Naive thymus-derived CD4-positive, alpha-beta T cell (primary cell): ENCODE measurements around the gene FARP1. TPM values are rescaled to one million over a fixed set of nuclear protein-coding genes. Genes with fewer than 3 reads are reported as not detected.

Experiments used
- ATAC-seq: fragments of 150-1000 bp; cut with Tn5 transposase; 2 replicates; pipeline ENCODE4 v1.10.0; 2021; ENCODE audit warnings: mild to moderate bottlenecking, moderate library complexity
- CTCF ChIA-PET: fragments of 350-600 bp; sonication (Branson Sonifier 250); formaldehyde crosslinking; loops from one replicate; lab custom pipeline; 2021; ENCODE audit warnings: antibody characterized with exemption; lab: Charles Lee
- POLR2A ChIA-PET: fragments of 350-600 bp; sonication (Branson Sonifier 250); formaldehyde crosslinking; loops from one replicate; lab custom pipeline; 2021; ENCODE audit warnings: antibody characterized with exemption, inconsistent platforms; lab: Charles Lee
- DNase-seq, 9 donors: peaks; one replicate each; pipeline versions ENCODE4 v3.0.0 to v3.0.0-alpha.2; 2020 to 2022; ENCODE audit warnings: mixed read lengths in 1 of 9
- H3K27ac ChIP-seq: one replicate; pipeline ENCODE4 v1.7.0; 2013; ENCODE audit warnings: mild to moderate bottlenecking, low read depth, low read length, moderate library complexity
- H3K27me3 ChIP-seq, 2 donors: one replicate each; pipeline ENCODE4 v1.7.0; 2013; ENCODE audit warnings: low read length in 2 of 2, mild to moderate bottlenecking in 2 of 2, moderate library complexity in 2 of 2; ENCODE audit not compliant: control insufficient read depth in 2 of 2, insufficient read depth in 2 of 2
- H3K36me3 ChIP-seq, 3 experiments: 1 replicate in 2 of 3; 2 replicates in 1 of 3; pipeline ENCODE4 v1.7.0; 2013; ENCODE audit warnings: low read length in 3 of 3, mild to moderate bottlenecking in 3 of 3, moderate library complexity in 1 of 3; ENCODE audit not compliant: insufficient read depth in 3 of 3, control insufficient read depth in 2 of 3
- H3K4me1 ChIP-seq, 2 donors: one replicate each; pipeline ENCODE4 v1.7.0; 2013; ENCODE audit warnings: low read length in 2 of 2, mild to moderate bottlenecking in 2 of 2, moderate library complexity in 1 of 2; ENCODE audit not compliant: control insufficient read depth in 2 of 2, insufficient read depth in 2 of 2
- H3K4me3 ChIP-seq: 2 replicates; pipeline ENCODE4 v1.7.0; 2013; ENCODE audit warnings: mild to moderate bottlenecking, low read length
- H3K9me3 ChIP-seq, 3 experiments: 1 replicate in 2 of 3; 2 replicates in 1 of 3; pipeline ENCODE4 v1.7.0; 2013; ENCODE audit warnings: low read length in 3 of 3; ENCODE audit not compliant: control insufficient read depth in 2 of 3
- H3K27ac Mint-ChIP-seq, 9 donors: one replicate each; pipeline ENCODE4 v1.8.0; 2020 to 2022; ENCODE audit warnings: mixed read lengths in 9 of 9, mild to moderate bottlenecking in 8 of 9, moderate library complexity in 5 of 9, inconsistent platforms in 2 of 9
- H3K27me3 Mint-ChIP-seq, 5 donors: one replicate each; pipeline ENCODE4 v1.8.0; 2021 to 2022; ENCODE audit warnings: mixed read lengths in 5 of 5, mild to moderate bottlenecking in 1 of 5
- H3K36me3 Mint-ChIP-seq, 5 donors: one replicate each; pipeline ENCODE4 v1.8.0; 2020 to 2022; ENCODE audit warnings: mixed read lengths in 5 of 5, mild to moderate bottlenecking in 3 of 5, inconsistent platforms in 1 of 5
- H3K4me1 Mint-ChIP-seq, 7 donors: one replicate each; pipeline ENCODE4 v1.8.0; 2020 to 2022; ENCODE audit warnings: mixed read lengths in 7 of 7, mild to moderate bottlenecking in 3 of 7, inconsistent platforms in 1 of 7
- H3K4me3 Mint-ChIP-seq, 10 donors: one replicate each; pipeline ENCODE4 v1.8.0; 2020 to 2022; ENCODE audit warnings: mild to moderate bottlenecking in 10 of 10, mixed read lengths in 10 of 10, moderate library complexity in 6 of 10, inconsistent platforms in 2 of 10
- H3K9me3 Mint-ChIP-seq, 11 donors: one replicate each; pipeline ENCODE4 v1.8.0; 2020 to 2022; ENCODE audit warnings: mixed read lengths in 11 of 11, mild to moderate bottlenecking in 4 of 11, inconsistent platforms in 1 of 11, moderate library complexity in 1 of 11
- intact Hi-C, 2 donors: fragments of 100-400 bp; cut with micrococcal nuclease; formaldehyde crosslinking; loops; one replicate each; pipeline ENCODE4 v1.15.1; 2023
- polyA plus RNA-seq, 2 donors: library from polyadenylated mRNA; unstranded; fragments of 300-500 nt; fragmentation: Illumina TruSeq; gene quantifications; one replicate each; pipeline ENCODE4 v1.2.3, GENCODE V29; 2021
- total RNA-seq, 6 experiments: library from RNA in 5 of 6; stranded (reverse) in 5 of 6; gene quantifications; 1 replicate in 5 of 6; 2 replicates in 1 of 6; pipeline ENCODE4 v1.2.3 and lab custom pipeline; 2021 to 2026

Gene FARP1
- total and polyA plus RNA-seq, 7 experiments from 2014 or later = 0.19 to 1.1 (median 0.60) TPM

- H3K9me3 Mint-ChIP-seq = peaks cover 0 to 1% (median 0%) of the 10 kb centered on the region in 11 donors
- H3K4me1 ChIP-seq = no peaks in the 10 kb centered on the region
- no peaks in the 10 kb centered on the region for H3K36me3 ChIP-seq
- H3K4me3 ChIP-seq = no peak overlapping the region
- no peaks in the 10 kb centered on the region for H3K9me3 ChIP-seq
- ChIA-PET POLR2A (no interaction called here), CTCF (interaction anchor here (1.1 to 1.5 kb wide), 2 partner anchors 9 to 11 kb away, joined by 3 to 4 read pairs; no protein-coding TSS in a partner anchor)
- intact Hi-C loops = no loop called here
- peaks cover 0 to 3% (median 0%) of the 10 kb centered on the region in 7 donors for H3K4me1 Mint-ChIP-seq
- H3K4me3 Mint-ChIP-seq = no peak overlapping the region
- no peak overlapping the region for H3K27ac Mint-ChIP-seq
- DNase-seq = no peak
- peaks cover 0 to 21% (median 4%) of the 10 kb centered on the region in 5 donors for H3K27me3 Mint-ChIP-seq
- ATAC-seq = no peak
- H3K27me3 ChIP-seq = no peaks in the 10 kb centered on the region
- H3K27ac ChIP-seq = no peak overlapping the region
- H3K36me3 Mint-ChIP-seq = peaks cover 0 to 3% (median 0%) of the 10 kb centered on the region in 5 donors
These were observed 291.2 kb downstream of the FARP1 start for GRCh38 chr13:98434060-98434459.

GRCh38 chr13:98435376-98435775 is 292.5 kb downstream of the FARP1 start:
- Mint-ChIP-seq H3K9me3 (peaks cover 0 to 3% (median 0%) of the 10 kb centered on the region in 11 donors), H3K27ac (no peak overlapping the region), H3K36me3 (peaks cover 0 to 3% (median 0%) of the 10 kb centered on the region in 5 donors), H3K4me3 (no peak overlapping the region), H3K4me1 (peaks cover 0 to 3% (median 0%) of the 10 kb centered on the region in 7 donors), H3K27me3 (peaks cover 0 to 18% (median 4%) of the 10 kb centered on the region in 5 donors)
- Histone ChIP-seq H3K9me3 (no peaks in the 10 kb centered on the region), H3K27me3 (no peaks in the 10 kb centered on the region), H3K4me1 (no peaks in the 10 kb centered on the region), H3K27ac (no peak overlapping the region), H3K4me3 (no peak overlapping the region), H3K36me3 (no peaks in the 10 kb centered on the region)
- intact Hi-C loops = no loop called here
- no peak for ATAC-seq
- CTCF ChIA-PET = no interaction called here
- DNase-seq = no peak
- POLR2A ChIA-PET = no interaction called here

GRCh38 chr13:98436233-98436910 is 293.5 kb downstream of the FARP1 start:
- CTCF ChIA-PET = interaction anchor here (2.0 kb wide), 1 partner anchor 217 kb away, joined by 8 read pairs; no protein-coding TSS in a partner anchor
- no peak for ATAC-seq
- no peaks in the 10 kb centered on the region for H3K36me3 ChIP-seq
- Mint-ChIP-seq H3K4me1 (peaks cover 0 to 3% (median 0%) of the 10 kb centered on the region in 7 donors), H3K27ac (peak overlapping the region in 2 of 9 donors; percentile 8 to 36), H3K36me3 (peaks cover 0 to 3% (median 0%) of the 10 kb centered on the region in 5 donors), H3K9me3 (peaks cover 0 to 3% (median 0%) of the 10 kb centered on the region in 11 donors), H3K27me3 (peaks cover 0 to 14% (median 4%) of the 10 kb centered on the region in 5 donors), H3K4me3 (no peak overlapping the region)
- no peaks in the 10 kb centered on the region for H3K4me1 ChIP-seq
- H3K9me3 ChIP-seq = no peaks in the 10 kb centered on the region
- H3K4me3 ChIP-seq = no peak overlapping the region
- no peak for DNase-seq
- no peak overlapping the region for H3K27ac ChIP-seq
- no peaks in the 10 kb centered on the region for H3K27me3 ChIP-seq
- intact Hi-C loops = no loop called here
- POLR2A ChIA-PET = interaction anchor here (0.5 kb wide), 1 partner anchor 129 kb away, joined by 4 read pairs; no protein-coding TSS in a partner anchor

- Histone ChIP-seq H3K4me1 (no peaks in the 10 kb centered on the region), H3K9me3 (no peaks in the 10 kb centered on the region), H3K27ac (no peak overlapping the region), H3K27me3 (no peaks in the 10 kb centered on the region), H3K36me3 (no peaks in the 10 kb centered on the region), H3K4me3 (no peak overlapping the region)
- POLR2A ChIA-PET = no interaction called here
- intact Hi-C loops = no loop called here
- no peak for ATAC-seq
- Mint-ChIP-seq H3K4me1 (no peaks in the 10 kb centered on the region), H3K9me3 (peaks cover 0 to 7% (median 0%) of the 10 kb centered on the region in 11 donors), H3K36me3 (no peaks in the 10 kb centered on the region), H3K27ac (no peak overlapping the region), H3K27me3 (peaks cover 0 to 3% (median 0%) of the 10 kb centered on the region in 5 donors), H3K4me3 (no peak overlapping the region)
- CTCF ChIA-PET = interaction anchor here (2.0 kb wide), 1 partner anchor 215 kb away, joined by 8 read pairs; no protein-coding TSS in a partner anchor
- no peak for DNase-seq
These were observed 295.6 kb downstream of the FARP1 start for GRCh38 chr13:98438246-98439125.

- no peaks in the 10 kb centered on the region for H3K4me1 ChIP-seq
- Mint-ChIP-seq H3K36me3 (no peaks in the 10 kb centered on the region), H3K9me3 (peaks cover 0 to 10% (median 0%) of the 10 kb centered on the region in 11 donors), H3K27me3 (peaks cover 0 to 3% (median 0%) of the 10 kb centered on the region in 5 donors), H3K27ac (no peak overlapping the region), H3K4me3 (no peak overlapping the region), H3K4me1 (peaks cover 0 to 4% (median 0%) of the 10 kb centered on the region in 7 donors)
- H3K27ac ChIP-seq = no peak overlapping the region
- H3K9me3 ChIP-seq = no peaks in the 10 kb centered on the region
- H3K36me3 ChIP-seq = no peaks in the 10 kb centered on the region
- intact Hi-C loops = no loop called here
- ChIA-PET POLR2A (no interaction called here), CTCF (no interaction called here)
- no peak overlapping the region for H3K4me3 ChIP-seq
- no peak for ATAC-seq
- DNase-seq = no peak
- H3K27me3 ChIP-seq = no peaks in the 10 kb centered on the region
These were observed 296.4 kb downstream of the FARP1 start for GRCh38 chr13:98439126-98439828.

- Histone ChIP-seq H3K27me3 (no peaks in the 10 kb centered on the region), H3K4me1 (peaks cover under 1 to 2% of the 10 kb centered on the region in 2 donors), H3K36me3 (no peaks in the 10 kb centered on the region), H3K4me3 (no peak overlapping the region), H3K9me3 (no peaks in the 10 kb centered on the region), H3K27ac (no peak overlapping the region)
- H3K27me3 Mint-ChIP-seq = peaks cover 0 to 3% (median 0%) of the 10 kb centered on the region in 5 donors
- POLR2A ChIA-PET = no interaction called here
- H3K9me3 Mint-ChIP-seq = peaks cover 0 to 10% (median 0%) of the 10 kb centered on the region in 11 donors
- ATAC-seq (no peak), DNase-seq (no peak)
- H3K4me1 Mint-ChIP-seq = peaks cover 0 to 10% (median 2%) of the 10 kb centered on the region in 7 donors
- H3K27ac Mint-ChIP-seq = no peak overlapping the region
- CTCF ChIA-PET = no interaction called here
- intact Hi-C loops = loop anchor here in 1 of 2 donors (10.0 kb wide), 1 partner anchor 465 kb away; no protein-coding TSS in a partner anchor
- no peaks in the 10 kb centered on the region for H3K36me3 Mint-ChIP-seq
- H3K4me3 Mint-ChIP-seq = no peak overlapping the region
These were observed 297.0 kb downstream of the FARP1 start for GRCh38 chr13:98439896-98440295.
